NCI-H524 (cell line): ENCODE measurements around the gene FRMD4B.

Source experiments
- DNase-seq, 2 experiments: peaks; one replicate each; lab custom pipeline; 2025; lab: John Stamatoyannopoulos, UW

The FRMD4B gene

DNA sequence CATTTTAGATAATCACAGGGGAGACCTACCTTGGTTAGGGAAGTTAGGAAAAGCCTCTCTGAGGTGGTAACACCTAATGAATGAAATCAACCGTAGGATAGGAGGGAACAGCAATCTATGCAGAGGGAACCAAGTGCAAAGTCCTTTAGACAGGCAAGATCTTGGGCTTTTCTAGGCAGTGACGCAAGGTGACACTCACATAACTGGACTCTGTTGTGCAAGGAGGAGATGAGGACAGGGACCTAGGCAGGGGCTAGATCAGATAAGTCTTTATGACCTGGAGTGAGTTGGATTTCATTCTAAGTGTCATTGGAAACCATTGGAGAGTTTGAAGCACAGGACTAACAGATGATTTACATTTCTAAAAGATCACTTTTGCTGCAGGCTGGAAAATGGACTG is 258.9 kb downstream of the FRMD4B start:
- DNase-seq, result no peak

DNA sequence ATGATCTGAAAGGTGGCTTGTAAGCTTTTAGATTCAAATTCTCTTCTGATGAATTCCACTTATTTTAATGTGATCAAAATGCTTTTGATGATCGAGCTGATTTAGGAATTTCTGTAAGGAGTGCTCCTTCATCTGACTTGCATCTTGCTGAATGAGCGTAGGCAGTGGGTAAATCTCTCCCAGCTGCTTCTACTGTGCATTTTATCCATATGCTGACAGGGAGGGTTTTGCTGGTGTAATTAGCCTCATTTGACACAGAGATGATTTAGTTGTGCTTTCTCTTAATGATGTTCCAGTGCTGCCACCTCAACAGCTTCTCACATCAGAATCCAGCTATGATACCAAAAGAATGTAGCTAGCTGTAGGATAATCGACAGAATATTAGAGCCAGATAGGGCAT is 259.7 kb downstream of the FRMD4B start:
- DNase-seq, result no peak

DNA sequence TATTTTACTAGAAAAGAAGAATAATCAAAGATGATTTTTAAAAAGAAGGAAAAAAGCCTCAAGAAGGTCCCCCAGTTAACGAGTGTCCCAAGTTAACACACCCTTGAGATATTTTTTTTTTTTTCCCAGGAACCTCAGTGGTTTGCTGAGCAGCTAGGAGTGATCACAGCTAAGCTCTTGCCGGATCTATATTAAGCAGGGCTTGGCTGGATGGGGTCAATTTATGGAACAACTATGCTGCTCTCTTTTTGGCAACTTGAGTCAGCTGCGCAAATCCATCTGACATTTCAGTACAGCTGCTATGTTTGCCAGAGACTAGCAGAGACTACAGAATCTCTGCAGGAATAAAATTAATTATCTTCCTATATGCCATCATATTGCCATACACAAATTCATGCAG is 263.5 kb downstream of the FRMD4B start, which contains the start of gene LMOD3:
TSS of gene LMOD3 (minus strand) at position 193 of the 400 bp plus-strand sequence. CDS start 209 bp downstream, outside the sequence.
- no peak for DNase-seq

DNA sequence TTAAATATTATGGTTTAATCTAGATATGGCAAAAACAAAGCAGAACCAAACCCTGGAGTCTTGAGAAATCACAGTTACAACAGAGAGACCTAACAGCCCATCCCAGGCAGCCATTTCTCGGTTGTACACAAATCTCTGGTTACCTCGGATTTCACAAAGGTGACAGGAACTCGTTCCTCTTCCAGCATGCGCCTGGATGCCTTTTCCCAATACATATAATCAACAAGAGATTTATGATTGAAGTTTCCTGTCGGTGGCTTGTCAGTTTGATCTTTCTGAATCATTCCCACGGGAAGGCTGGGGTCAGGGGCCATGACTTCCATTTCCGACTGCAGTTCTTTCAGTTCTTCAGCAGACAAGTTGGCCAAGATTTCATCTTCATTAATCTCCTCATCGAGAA is 263.9 kb downstream of the FRMD4B start:
- DNase-seq, result no peak

DNA sequence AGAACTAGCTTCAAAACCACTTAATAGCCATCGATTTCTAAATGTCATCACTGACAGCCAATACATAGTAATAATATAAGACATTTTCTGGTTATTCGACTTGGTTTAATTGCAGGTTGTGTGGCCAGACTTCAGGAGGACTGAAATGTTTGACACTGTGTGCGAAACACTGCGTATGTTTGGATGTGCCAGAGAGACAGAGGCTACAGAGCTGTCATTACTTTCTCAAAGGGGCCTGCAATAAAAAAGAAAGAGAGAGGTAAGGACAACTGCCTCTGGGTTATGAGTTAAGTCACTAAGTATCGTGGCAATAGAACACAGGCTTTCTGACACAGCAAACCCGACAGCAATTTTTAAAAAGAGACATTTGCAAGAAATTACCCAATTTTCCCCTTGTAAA is 264.4 kb downstream of the FRMD4B start:
- DNase-seq, result no peak

DNA sequence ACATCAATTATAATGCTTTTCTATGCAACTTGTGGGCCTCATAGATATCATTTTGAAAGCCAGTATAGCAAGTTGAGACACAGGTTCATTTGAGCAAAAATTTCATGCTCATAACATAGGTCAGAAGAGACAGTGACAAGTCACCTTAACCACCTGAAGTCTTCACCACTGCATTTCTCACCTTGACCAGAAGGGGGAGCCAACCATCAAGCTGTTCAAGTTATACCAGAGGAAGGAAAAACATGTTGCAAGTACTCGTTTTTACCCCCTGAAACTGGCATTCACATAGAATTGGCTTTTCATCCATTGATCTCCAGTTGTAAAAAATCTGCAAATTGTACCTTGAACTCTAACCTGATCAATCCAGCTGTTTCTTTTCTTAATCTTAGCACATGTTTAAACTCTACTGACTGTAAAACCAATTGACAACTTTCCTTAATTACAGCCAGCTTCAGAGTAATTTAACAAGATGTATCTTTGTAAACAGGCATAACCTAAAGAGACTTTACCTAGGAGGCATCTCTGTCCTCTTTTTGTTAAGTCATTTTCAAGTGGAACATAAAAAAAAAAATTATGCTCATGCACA is 264.9 kb downstream of the FRMD4B start:
- peak; percentile 57 to 78 for DNase-seq
